Astrocyte of the hippocampus (primary cell): Measurements from ENCODE around the gene CARMIL3.
"Not testable (repeated sequence)": the region's sequence is repeated elsewhere in the genome, so short reads cannot be mapped to it uniquely, and the experiment has no call there.

ENCODE experiments used
- DNase-seq: peaks from one replicate; pipeline ENCODE4 v3.0.0; 2011; ENCODE audit warnings: low read depth, low spot score

The CARMIL3 gene

GRCh38 chr14:24040692-24041091 lies 11.1 kb upstream of the CARMIL3 start:
- DNase-seq = no peak

GRCh38 chr14:24042746-24043145 lies 9.1 kb upstream of the CARMIL3 start:
- DNase-seq = no peak

- DNase-seq = not testable (repeated sequence)
Observed at GRCh38 chr14:24049002-24049401, 2.8 kb upstream of the CARMIL3 start.

GRCh38 chr14:24050753-24051152 lies 1.1 kb upstream of the CARMIL3 start:
- DNase-seq = not testable (repeated sequence)

- DNase-seq = no peak
Observed at GRCh38 chr14:24051176-24051788, 527 bp upstream of the CARMIL3 start.

GRCh38 chr14:24052656-24053547 lies 1.1 kb downstream of the CARMIL3 start:
- DNase-seq = no peak

- DNase-seq = no peak
Observed at GRCh38 chr14:24053548-24054323, 1.9 kb downstream of the CARMIL3 start.

- no peak for DNase-seq
Observed at GRCh38 chr14:24054324-24054641, 2.5 kb downstream of the CARMIL3 start.

- DNase-seq = no peak
Observed at GRCh38 chr14:24054646-24055045, 2.8 kb downstream of the CARMIL3 start.

GRCh38 chr14:24055971-24056799 lies 4.4 kb downstream of the CARMIL3 start:
- DNase-seq = no peak

GRCh38 chr14:24056800-24057184 lies 5.0 kb downstream of the CARMIL3 start:
- no peak for DNase-seq

GRCh38 chr14:24057271-24057670 lies 5.5 kb downstream of the CARMIL3 start:
- DNase-seq = no peak

- no peak for DNase-seq
Observed at GRCh38 chr14:24057867-24058259, 6.1 kb downstream of the CARMIL3 start.

- DNase-seq = peak; percentile 81
Observed at GRCh38 chr14:24058260-24058950, 6.6 kb downstream of the CARMIL3 start.

GRCh38 chr14:24058951-24059475 lies 7.2 kb downstream of the CARMIL3 start:
- DNase-seq = no peak

GRCh38 chr14:24059841-24060388 lies 8.1 kb downstream of the CARMIL3 start:
- DNase-seq = no peak

- no peak for DNase-seq
Observed at GRCh38 chr14:24060443-24060842, 8.6 kb downstream of the CARMIL3 start.

- DNase-seq = no peak
Observed at GRCh38 chr14:24060984-24061913, 9.4 kb downstream of the CARMIL3 start.
